Measurements from ENCODE around the gene AADAC.

DNA sequence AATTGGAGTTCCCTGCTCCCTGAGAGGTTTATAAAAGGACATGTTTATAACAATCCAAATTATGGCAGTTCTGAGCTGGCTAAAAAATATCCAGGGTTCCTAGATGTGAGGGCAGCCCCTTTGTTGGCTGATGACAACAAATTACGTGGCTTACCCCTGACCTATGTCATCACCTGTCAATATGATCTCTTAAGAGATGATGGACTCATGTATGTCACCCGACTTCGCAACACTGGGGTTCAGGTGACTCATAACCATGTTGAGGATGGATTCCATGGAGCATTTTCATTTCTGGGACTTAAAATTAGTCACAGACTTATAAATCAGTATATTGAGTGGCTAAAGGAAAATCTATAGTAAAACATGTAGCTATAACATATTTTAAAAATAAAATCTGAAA, 13.9 kb downstream of the AADAC start:
- no peak for TF ChIP-seq EZH2 (IDR thresholded peaks at IDR 0.05; ENCODE audit: low read length)
- TF ChIP-seq, protein P1, sequence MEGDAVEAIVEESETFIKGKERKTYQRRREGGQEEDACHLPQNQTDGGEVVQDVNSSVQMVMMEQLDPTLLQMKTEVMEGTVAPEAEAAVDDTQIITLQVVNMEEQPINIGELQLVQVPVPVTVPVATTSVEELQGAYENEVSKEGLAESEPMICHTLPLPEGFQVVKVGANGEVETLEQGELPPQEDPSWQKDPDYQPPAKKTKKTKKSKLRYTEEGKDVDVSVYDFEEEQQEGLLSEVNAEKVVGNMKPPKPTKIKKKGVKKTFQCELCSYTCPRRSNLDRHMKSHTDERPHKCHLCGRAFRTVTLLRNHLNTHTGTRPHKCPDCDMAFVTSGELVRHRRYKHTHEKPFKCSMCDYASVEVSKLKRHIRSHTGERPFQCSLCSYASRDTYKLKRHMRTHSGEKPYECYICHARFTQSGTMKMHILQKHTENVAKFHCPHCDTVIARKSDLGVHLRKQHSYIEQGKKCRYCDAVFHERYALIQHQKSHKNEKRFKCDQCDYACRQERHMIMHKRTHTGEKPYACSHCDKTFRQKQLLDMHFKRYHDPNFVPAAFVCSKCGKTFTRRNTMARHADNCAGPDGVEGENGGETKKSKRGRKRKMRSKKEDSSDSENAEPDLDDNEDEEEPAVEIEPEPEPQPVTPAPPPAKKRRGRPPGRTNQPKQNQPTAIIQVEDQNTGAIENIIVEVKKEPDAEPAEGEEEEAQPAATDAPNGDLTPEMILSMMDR (optimal IDR thresholded peaks at IDR 0.05 in 1 of 3, IDR thresholded peaks at IDR 0.05 in 1 of 3, conservative IDR thresholded peaks at IDR 0.05 in 1 of 3; ENCODE audit: extremely low read depth in 1 of 3, insufficient read depth in 2 of 3, low read length in 3 of 3) = no peak

All from keratinocyte (primary cell).